Measurements from ENCODE around the gene SETBP1.

The SETBP1 gene

GRCh38 chr18:44857081-44857480 lies 176.4 kb downstream of the SETBP1 start:
- H2AK5ac ChIP-seq (ENCODE audit: low read length), result no peak overlapping the region
- H3K4ac ChIP-seq (ENCODE audit: low read depth, low read length), result no peak overlapping the region
- no peak overlapping the region for H3K18ac ChIP-seq (ENCODE audit: low read length)
- H2BK5ac ChIP-seq (ENCODE audit: low read length), result no peak overlapping the region
- no peak overlapping the region for H2BK15ac ChIP-seq (replicated peaks; ENCODE audit: low read depth)
- no peaks in the 10 kb centered on the region for H3K79me2 ChIP-seq (ENCODE audit: control insufficient read depth, insufficient read depth, low read length)
- H3K4me1 ChIP-seq (ENCODE audit: control insufficient read depth, low read depth, low read length), result no peaks in the 10 kb centered on the region
- H4K5ac ChIP-seq (ENCODE audit: low read length), result no peak overlapping the region
- H3K23ac ChIP-seq (ENCODE audit: low read length), result no peak overlapping the region
- no peak overlapping the region for H3K4me3 ChIP-seq (ENCODE audit: low read length)
- H3K27ac ChIP-seq (ENCODE audit: low read depth, low read length), result no peak overlapping the region
- no peak overlapping the region for H3K9ac ChIP-seq (ENCODE audit: low read length)
- H3K56ac ChIP-seq (ENCODE audit: low read length), result no peak overlapping the region
- no peaks in the 10 kb centered on the region for H3K36me3 ChIP-seq (ENCODE audit: control insufficient read depth, insufficient read depth, low read length)
- no peak overlapping the region for H4K8ac ChIP-seq (ENCODE audit: low read depth, low read length)
- H2BK120ac ChIP-seq (ENCODE audit: low read depth, low read length), result no peak overlapping the region
- no peak overlapping the region for H3K4me2 ChIP-seq (ENCODE audit: low read length)
- no peaks in the 10 kb centered on the region for H3K79me1 ChIP-seq (ENCODE audit: low read length)
- H3K27me3 ChIP-seq (ENCODE audit: insufficient read depth, low read length, poor library complexity), result no peaks in the 10 kb centered on the region
- no CpG with 5 or more reads among the region's 2 CpGs for WGBS (ENCODE audit: extremely low coverage, insufficient coverage, low lambda C conversion rate)
- DNase-seq, result no peak

- H2AK5ac ChIP-seq (ENCODE audit: low read length), result no peak overlapping the region
- no peaks in the 10 kb centered on the region for H3K36me3 ChIP-seq (ENCODE audit: control insufficient read depth, insufficient read depth, low read length)
- no peak overlapping the region for H3K56ac ChIP-seq (ENCODE audit: low read length)
- no peaks in the 10 kb centered on the region for H3K4me1 ChIP-seq (ENCODE audit: control insufficient read depth, low read depth, low read length)
- H4K5ac ChIP-seq (ENCODE audit: low read length), result no peak overlapping the region
- H3K4ac ChIP-seq (ENCODE audit: low read depth, low read length), result peak overlapping the region; percentile 43
- H3K79me2 ChIP-seq (ENCODE audit: control insufficient read depth, insufficient read depth, low read length), result no peaks in the 10 kb centered on the region
- H3K9ac ChIP-seq (ENCODE audit: low read length), result no peak overlapping the region
- WGBS (ENCODE audit: extremely low coverage, insufficient coverage, low lambda C conversion rate), result no CpG with 5 or more reads among the region's 5 CpGs
- no peak for DNase-seq
- H3K4me2 ChIP-seq (ENCODE audit: low read length), result no peak overlapping the region
- H3K27ac ChIP-seq (ENCODE audit: low read depth, low read length), result no peak overlapping the region
- H3K79me1 ChIP-seq (ENCODE audit: low read length), result no peaks in the 10 kb centered on the region
- H3K23ac ChIP-seq (ENCODE audit: low read length), result no peak overlapping the region
- no peaks in the 10 kb centered on the region for H3K27me3 ChIP-seq (ENCODE audit: insufficient read depth, low read length, poor library complexity)
- H3K18ac ChIP-seq (ENCODE audit: low read length), result no peak overlapping the region
- H3K4me3 ChIP-seq (ENCODE audit: low read length), result no peak overlapping the region
- no peak overlapping the region for H2BK5ac ChIP-seq (ENCODE audit: low read length)
- H2BK15ac ChIP-seq (replicated peaks; ENCODE audit: low read depth), result no peak overlapping the region
- no peak overlapping the region for H2BK120ac ChIP-seq (ENCODE audit: low read depth, low read length)
- H4K8ac ChIP-seq (ENCODE audit: low read depth, low read length), result no peak overlapping the region
Observed at GRCh38 chr18:44857744-44858491, 177.2 kb downstream of the SETBP1 start.

- Histone ChIP-seq H3K27ac (ENCODE audit: low read depth, low read length) (no peak overlapping the region), H3K4me3 (ENCODE audit: low read length) (no peak overlapping the region), H3K79me1 (ENCODE audit: low read length) (no peaks in the 10 kb centered on the region), H3K27me3 (ENCODE audit: insufficient read depth, low read length, poor library complexity) (no peaks in the 10 kb centered on the region), H3K9ac (ENCODE audit: low read length) (no peak overlapping the region), H3K4ac (ENCODE audit: low read depth, low read length) (no peak overlapping the region), H2BK15ac (replicated peaks; ENCODE audit: low read depth) (no peak overlapping the region), H2BK5ac (ENCODE audit: low read length) (no peak overlapping the region), H3K4me1 (ENCODE audit: control insufficient read depth, low read depth, low read length) (no peaks in the 10 kb centered on the region), H3K4me2 (ENCODE audit: low read length) (no peak overlapping the region), H4K5ac (ENCODE audit: low read length) (no peak overlapping the region), H3K79me2 (ENCODE audit: control insufficient read depth, insufficient read depth, low read length) (no peaks in the 10 kb centered on the region), H3K56ac (ENCODE audit: low read length) (no peak overlapping the region), H3K18ac (ENCODE audit: low read length) (no peak overlapping the region), H3K36me3 (ENCODE audit: control insufficient read depth, insufficient read depth, low read length) (no peaks in the 10 kb centered on the region), H2AK5ac (ENCODE audit: low read length) (no peak overlapping the region), H4K8ac (ENCODE audit: low read depth, low read length) (no peak overlapping the region), H3K23ac (ENCODE audit: low read length) (no peak overlapping the region), H2BK120ac (ENCODE audit: low read depth, low read length) (no peak overlapping the region)
- no peak for DNase-seq
Observed at GRCh38 chr18:44859263-44859662, 178.6 kb downstream of the SETBP1 start.

GRCh38 chr18:44859751-44860439 lies 179.2 kb downstream of the SETBP1 start:
- no peak overlapping the region for H2BK120ac ChIP-seq (ENCODE audit: low read depth, low read length)
- H3K23ac ChIP-seq (ENCODE audit: low read length), result no peak overlapping the region
- no peak overlapping the region for H2BK5ac ChIP-seq (ENCODE audit: low read length)
- no peaks in the 10 kb centered on the region for H3K27me3 ChIP-seq (ENCODE audit: insufficient read depth, low read length, poor library complexity)
- no peak overlapping the region for H3K4ac ChIP-seq (ENCODE audit: low read depth, low read length)
- no peaks in the 10 kb centered on the region for H3K79me2 ChIP-seq (ENCODE audit: control insufficient read depth, insufficient read depth, low read length)
- no peak for DNase-seq
- no CpG with 5 or more reads among the region's 6 CpGs for WGBS (ENCODE audit: extremely low coverage, insufficient coverage, low lambda C conversion rate)
- H4K8ac ChIP-seq (ENCODE audit: low read depth, low read length), result no peak overlapping the region
- H3K79me1 ChIP-seq (ENCODE audit: low read length), result no peaks in the 10 kb centered on the region
- no peak overlapping the region for H3K27ac ChIP-seq (ENCODE audit: low read depth, low read length)
- no peak overlapping the region for H2AK5ac ChIP-seq (ENCODE audit: low read length)
- H3K4me3 ChIP-seq (ENCODE audit: low read length), result no peak overlapping the region
- H4K5ac ChIP-seq (ENCODE audit: low read length), result no peak overlapping the region
- no peaks in the 10 kb centered on the region for H3K4me1 ChIP-seq (ENCODE audit: control insufficient read depth, low read depth, low read length)
- no peak overlapping the region for H3K18ac ChIP-seq (ENCODE audit: low read length)
- H3K9ac ChIP-seq (ENCODE audit: low read length), result no peak overlapping the region
- no peak overlapping the region for H3K56ac ChIP-seq (ENCODE audit: low read length)
- H2BK15ac ChIP-seq (replicated peaks; ENCODE audit: low read depth), result no peak overlapping the region
- no peaks in the 10 kb centered on the region for H3K36me3 ChIP-seq (ENCODE audit: control insufficient read depth, insufficient read depth, low read length)
- H3K4me2 ChIP-seq (ENCODE audit: low read length), result no peak overlapping the region

DNA sequence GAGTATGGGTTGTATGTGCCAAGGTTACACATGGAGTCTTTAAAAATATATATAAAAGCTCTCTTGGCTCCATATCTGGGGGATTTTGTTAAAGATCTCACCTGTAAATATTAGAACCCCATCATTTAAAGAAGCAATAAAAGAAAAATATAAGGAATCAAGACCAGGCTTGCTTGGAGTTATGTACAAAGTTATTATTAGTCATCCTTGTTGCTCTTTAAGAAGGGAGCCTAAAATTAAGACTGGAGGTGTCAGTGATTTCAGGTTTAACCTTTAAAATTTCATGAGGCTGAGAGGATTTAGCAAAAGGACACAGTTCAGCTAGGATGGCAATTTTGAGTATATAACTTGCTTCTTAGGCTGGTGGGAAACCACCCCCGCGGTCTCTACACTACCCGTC lies 181.4 kb downstream of the SETBP1 start:
- no peak overlapping the region for H3K4me2 ChIP-seq (ENCODE audit: low read length)
- no peaks in the 10 kb centered on the region for H3K36me3 ChIP-seq (ENCODE audit: control insufficient read depth, insufficient read depth, low read length)
- no peaks in the 10 kb centered on the region for H3K4me1 ChIP-seq (ENCODE audit: control insufficient read depth, low read depth, low read length)
- H3K18ac ChIP-seq (ENCODE audit: low read length), result no peak overlapping the region
- no peak overlapping the region for H2BK15ac ChIP-seq (replicated peaks; ENCODE audit: low read depth)
- no peak for DNase-seq
- H3K4ac ChIP-seq (ENCODE audit: low read depth, low read length), result no peak overlapping the region
- no peak overlapping the region for H2BK120ac ChIP-seq (ENCODE audit: low read depth, low read length)
- no peak overlapping the region for H3K56ac ChIP-seq (ENCODE audit: low read length)
- no peaks in the 10 kb centered on the region for H3K79me1 ChIP-seq (ENCODE audit: low read length)
- H3K27ac ChIP-seq (ENCODE audit: low read depth, low read length), result no peak overlapping the region
- H2AK5ac ChIP-seq (ENCODE audit: low read length), result no peak overlapping the region
- no peak overlapping the region for H3K23ac ChIP-seq (ENCODE audit: low read length)
- H4K5ac ChIP-seq (ENCODE audit: low read length), result no peak overlapping the region
- WGBS (ENCODE audit: extremely low coverage, insufficient coverage, low lambda C conversion rate), result no CpG with 5 or more reads among the region's 3 CpGs
- H3K4me3 ChIP-seq (ENCODE audit: low read length), result no peak overlapping the region
- H3K27me3 ChIP-seq (ENCODE audit: insufficient read depth, low read length, poor library complexity), result no peaks in the 10 kb centered on the region
- no peak overlapping the region for H3K9ac ChIP-seq (ENCODE audit: low read length)
- H3K79me2 ChIP-seq (ENCODE audit: control insufficient read depth, insufficient read depth, low read length), result no peaks in the 10 kb centered on the region
- no peak overlapping the region for H2BK5ac ChIP-seq (ENCODE audit: low read length)
- H4K8ac ChIP-seq (ENCODE audit: low read depth, low read length), result no peak overlapping the region

Measured in mesendoderm (in vitro differentiated cells).